Effector CD8-positive, alpha-beta T cell (primary cell): ENCODE results near the gene NME1.
"Not testable (repeated sequence)": the region's sequence is repeated elsewhere in the genome, so short reads cannot be mapped to it uniquely, and the experiment has no call there.

Experiments used
- DNase-seq: peaks from one replicate; lab custom pipeline; 2025; lab: John Stamatoyannopoulos, UW

The NME1 gene

GRCh38 chr17:51144266-51145022 is 8.9 kb upstream of the NME1 start:
- no peak for DNase-seq

- DNase-seq: no peak
Observed at GRCh38 chr17:51147650-51148049, 5.7 kb upstream of the NME1 start.

GRCh38 chr17:51149163-51149562 is 4.2 kb upstream of the NME1 start:
- no peak for DNase-seq

GRCh38 chr17:51150932-51151331 is 2.4 kb upstream of the NME1 start:
- no peak for DNase-seq

GRCh38 chr17:51152766-51153209 is 571 bp upstream of the NME1 start:
- no peak for DNase-seq

- DNase-seq: no peak
Observed at GRCh38 chr17:51154176-51154575, 817 bp downstream of the NME1 start.

- no peak for DNase-seq
Observed at GRCh38 chr17:51155416-51155815, 2.1 kb downstream of the NME1 start.

GRCh38 chr17:51159604-51160003 is 6.2 kb downstream of the NME1 start:
- no peak for DNase-seq

GRCh38 chr17:51161541-51161940 is 8.2 kb downstream of the NME1 start:
- no peak for DNase-seq

GRCh38 chr17:51164911-51165679 is 11.7 kb downstream of the NME1 start:
- no peak for DNase-seq

- no peak for DNase-seq
Observed at GRCh38 chr17:51165680-51166197, 12.4 kb downstream of the NME1 start.

GRCh38 chr17:51166198-51166986 is 13.0 kb downstream of the NME1 start, which contains the start of gene NME2:
Gene NME2 (plus strand): TSS chr17:51166411. CDS start chr17:51166831, 420 bp downstream.
- DNase-seq: peak; percentile 50

- DNase-seq: peak; percentile 52
Observed at GRCh38 chr17:51166987-51167931, 13.9 kb downstream of the NME1 start.

- DNase-seq: no peak
Observed at GRCh38 chr17:51169340-51169739, 16.0 kb downstream of the NME1 start.

- no peak for DNase-seq
Observed at GRCh38 chr17:51170736-51171135, 17.4 kb downstream of the NME1 start.

GRCh38 chr17:51172030-51172429 is 18.7 kb downstream of the NME1 start:
- DNase-seq: not testable (repeated sequence)

- DNase-seq: no peak
Observed at GRCh38 chr17:51180486-51180885, 27.1 kb downstream of the NME1 start.

GRCh38 chr17:51184124-51184523 is 30.8 kb downstream of the NME1 start:
- DNase-seq: no peak

- no peak for DNase-seq
Observed at GRCh38 chr17:51185763-51186332, 32.5 kb downstream of the NME1 start.

GRCh38 chr17:51188271-51188833 is 35.0 kb downstream of the NME1 start:
- no peak for DNase-seq
